ENCODE measurements around the gene ZNF292.

Gene ZNF292

GRCh38 chr6:87251225-87251624 lies 95.9 kb downstream of the ZNF292 start:
- TF ChIP-seq, protein P1, sequence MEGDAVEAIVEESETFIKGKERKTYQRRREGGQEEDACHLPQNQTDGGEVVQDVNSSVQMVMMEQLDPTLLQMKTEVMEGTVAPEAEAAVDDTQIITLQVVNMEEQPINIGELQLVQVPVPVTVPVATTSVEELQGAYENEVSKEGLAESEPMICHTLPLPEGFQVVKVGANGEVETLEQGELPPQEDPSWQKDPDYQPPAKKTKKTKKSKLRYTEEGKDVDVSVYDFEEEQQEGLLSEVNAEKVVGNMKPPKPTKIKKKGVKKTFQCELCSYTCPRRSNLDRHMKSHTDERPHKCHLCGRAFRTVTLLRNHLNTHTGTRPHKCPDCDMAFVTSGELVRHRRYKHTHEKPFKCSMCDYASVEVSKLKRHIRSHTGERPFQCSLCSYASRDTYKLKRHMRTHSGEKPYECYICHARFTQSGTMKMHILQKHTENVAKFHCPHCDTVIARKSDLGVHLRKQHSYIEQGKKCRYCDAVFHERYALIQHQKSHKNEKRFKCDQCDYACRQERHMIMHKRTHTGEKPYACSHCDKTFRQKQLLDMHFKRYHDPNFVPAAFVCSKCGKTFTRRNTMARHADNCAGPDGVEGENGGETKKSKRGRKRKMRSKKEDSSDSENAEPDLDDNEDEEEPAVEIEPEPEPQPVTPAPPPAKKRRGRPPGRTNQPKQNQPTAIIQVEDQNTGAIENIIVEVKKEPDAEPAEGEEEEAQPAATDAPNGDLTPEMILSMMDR (IDR thresholded peaks at IDR 0.05; ENCODE audit: control extremely low read depth, extremely low read depth, low read depth, missing control alignments), result no peak
- DNase-seq (ENCODE audit: extremely low spot score), result no peak
- ChIA-PET CTCF (interaction anchor here (1.0 kb wide), 1 partner anchor 172 kb away, joined by 3 read pairs; no protein-coding TSS in a partner anchor), POLR2A (no interaction called here)

DNA sequence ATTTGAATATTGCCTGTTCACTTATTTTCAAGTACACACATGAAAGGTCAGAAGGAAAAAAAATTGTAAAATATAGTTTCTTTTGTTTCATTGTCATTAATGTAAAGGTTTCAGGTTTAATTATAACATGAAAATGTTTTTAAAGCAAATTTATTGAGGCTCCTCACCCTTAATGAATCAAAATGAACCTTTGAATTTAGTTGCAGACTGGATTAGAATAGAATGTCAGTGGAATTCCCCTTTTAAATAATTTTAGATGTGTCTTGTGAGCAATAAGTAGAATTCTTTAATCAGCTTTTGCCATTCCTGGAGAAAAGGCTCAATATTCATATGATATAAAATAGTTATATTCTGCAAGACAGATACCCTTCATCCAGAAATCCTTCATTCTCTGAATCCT lies 96.4 kb downstream of the ZNF292 start:
- POLR2A ChIA-PET, result no interaction called here
- TF ChIP-seq, protein P1 (IDR thresholded peaks at IDR 0.05; ENCODE audit: control extremely low read depth, extremely low read depth, low read depth, missing control alignments), result no peak
- no peak for DNase-seq (ENCODE audit: extremely low spot score)
- CTCF ChIA-PET, result no interaction called here

DNA sequence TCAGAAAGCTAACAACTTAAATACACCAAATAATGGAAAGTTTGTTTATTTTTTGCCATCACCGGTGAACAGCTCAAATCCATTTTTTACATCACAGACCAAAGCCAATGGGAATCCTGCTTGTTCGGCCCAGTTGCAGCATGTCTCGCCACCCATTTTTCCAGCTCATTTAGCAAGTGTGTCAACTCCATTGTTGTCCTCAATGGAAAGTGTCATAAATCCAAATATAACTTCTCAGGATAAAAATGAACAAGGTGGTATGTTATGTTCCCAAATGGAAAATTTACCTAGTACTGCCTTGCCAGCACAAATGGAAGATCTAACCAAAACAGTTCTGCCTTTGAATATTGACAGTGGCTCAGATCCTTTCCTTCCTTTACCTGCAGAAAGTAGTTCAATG lies 101.7 kb downstream of the ZNF292 start:
- ChIA-PET CTCF (interaction anchor here (1.0 to 1.5 kb wide), 2 partner anchors 8 to 10 kb away, joined by 3 read pairs; no protein-coding TSS in a partner anchor), POLR2A (no interaction called here)
- DNase-seq (ENCODE audit: extremely low spot score), result no peak
- TF ChIP-seq, protein P1 (IDR thresholded peaks at IDR 0.05; ENCODE audit: control extremely low read depth, extremely low read depth, low read depth, missing control alignments), result no peak

- TF ChIP-seq, protein P1 (IDR thresholded peaks at IDR 0.05; ENCODE audit: control extremely low read depth, extremely low read depth, low read depth, missing control alignments), result no peak
- no peak for DNase-seq (ENCODE audit: extremely low spot score)
- ChIA-PET POLR2A (no interaction called here), CTCF (no interaction called here)
Observed at GRCh38 chr6:87257565-87257964, 102.2 kb downstream of the ZNF292 start.

- CTCF ChIA-PET, result no interaction called here
- TF ChIP-seq, protein P1 (IDR thresholded peaks at IDR 0.05; ENCODE audit: control extremely low read depth, extremely low read depth, low read depth, missing control alignments), result no peak
- no peak for DNase-seq (ENCODE audit: extremely low spot score)
- POLR2A ChIA-PET, result no interaction called here
Observed at GRCh38 chr6:87257975-87258374, 102.6 kb downstream of the ZNF292 start.

DNA sequence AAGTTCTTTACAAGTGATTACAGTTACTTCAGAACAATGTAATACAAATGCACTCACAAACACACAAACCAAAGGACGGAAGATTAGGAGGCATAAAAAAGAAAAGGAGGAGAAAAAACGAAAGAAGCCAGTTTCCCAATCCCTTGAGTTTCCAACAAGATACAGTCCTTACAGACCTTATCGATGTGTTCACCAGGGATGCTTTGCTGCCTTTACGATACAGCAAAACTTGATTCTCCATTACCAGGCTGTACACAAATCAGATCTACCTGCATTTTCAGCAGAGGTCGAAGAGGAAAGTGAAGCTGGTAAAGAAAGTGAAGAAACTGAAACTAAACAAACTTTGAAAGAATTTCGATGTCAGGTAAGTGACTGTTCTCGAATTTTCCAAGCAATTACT lies 104.4 kb downstream of the ZNF292 start:
- TF ChIP-seq, protein P1 (IDR thresholded peaks at IDR 0.05; ENCODE audit: control extremely low read depth, extremely low read depth, low read depth, missing control alignments), result no peak
- ChIA-PET POLR2A (no interaction called here), CTCF (interaction anchor here (1.8 kb wide), 1 partner anchor 10 kb away, joined by 4 read pairs; no protein-coding TSS in a partner anchor)
- no peak for DNase-seq (ENCODE audit: extremely low spot score)

DNA sequence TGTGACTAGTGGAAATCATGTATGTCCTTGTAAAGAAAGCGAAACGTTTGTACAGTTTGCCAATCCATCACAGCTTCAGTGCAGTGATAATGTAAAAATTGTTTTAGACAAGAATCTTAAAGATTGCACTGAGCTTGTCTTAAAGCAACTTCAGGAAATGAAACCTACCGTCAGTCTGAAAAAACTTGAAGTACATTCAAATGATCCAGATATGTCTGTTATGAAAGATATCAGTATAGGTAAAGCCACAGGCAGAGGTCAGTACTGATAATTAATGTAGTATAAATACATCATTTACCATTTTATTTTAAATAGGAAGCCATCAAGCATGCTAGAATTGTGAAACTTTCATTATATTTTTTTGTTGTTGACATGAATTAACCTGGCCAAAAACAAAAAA lies 106.2 kb downstream of the ZNF292 start:
- CTCF ChIA-PET, result interaction anchor here (1.8 kb wide), 1 partner anchor 12 kb away, joined by 4 read pairs; no protein-coding TSS in a partner anchor
- POLR2A ChIA-PET, result interaction anchor here (0.8 kb wide), 1 partner anchor 69 kb away, joined by 3 read pairs; no protein-coding TSS in a partner anchor
- no peak for DNase-seq (ENCODE audit: extremely low spot score)
- TF ChIP-seq, protein P1 (IDR thresholded peaks at IDR 0.05; ENCODE audit: control extremely low read depth, extremely low read depth, low read depth, missing control alignments), result no peak
